Esophagus squamous epithelium (tissue), 4 donors: ENCODE results near the gene BCAR3.

Experiments
- POLR2A ChIP-seq, 4 donors: fragments of 450-650 bp; IDR thresholded peaks; one replicate each; pipeline ENCODE4 v1.6.1; 2017; ENCODE audit warnings: antibody characterized with exemption in 4 of 4, mild to moderate bottlenecking in 4 of 4, moderate library complexity in 3 of 4
- TF ChIP-seq, protein P1 (sequence below), 6 experiments: fragments of 450-650 bp in 4 of 6; fragments of 200-600 bp in 2 of 6; sonication (generic) in 2 of 6; IDR thresholded peaks; one replicate each; pipeline ENCODE4 v1.5.1; 2016 to 2019; ENCODE audit warnings: antibody characterized with exemption in 6 of 6, mild to moderate bottlenecking in 4 of 6, moderate library complexity in 4 of 6

DNA sequence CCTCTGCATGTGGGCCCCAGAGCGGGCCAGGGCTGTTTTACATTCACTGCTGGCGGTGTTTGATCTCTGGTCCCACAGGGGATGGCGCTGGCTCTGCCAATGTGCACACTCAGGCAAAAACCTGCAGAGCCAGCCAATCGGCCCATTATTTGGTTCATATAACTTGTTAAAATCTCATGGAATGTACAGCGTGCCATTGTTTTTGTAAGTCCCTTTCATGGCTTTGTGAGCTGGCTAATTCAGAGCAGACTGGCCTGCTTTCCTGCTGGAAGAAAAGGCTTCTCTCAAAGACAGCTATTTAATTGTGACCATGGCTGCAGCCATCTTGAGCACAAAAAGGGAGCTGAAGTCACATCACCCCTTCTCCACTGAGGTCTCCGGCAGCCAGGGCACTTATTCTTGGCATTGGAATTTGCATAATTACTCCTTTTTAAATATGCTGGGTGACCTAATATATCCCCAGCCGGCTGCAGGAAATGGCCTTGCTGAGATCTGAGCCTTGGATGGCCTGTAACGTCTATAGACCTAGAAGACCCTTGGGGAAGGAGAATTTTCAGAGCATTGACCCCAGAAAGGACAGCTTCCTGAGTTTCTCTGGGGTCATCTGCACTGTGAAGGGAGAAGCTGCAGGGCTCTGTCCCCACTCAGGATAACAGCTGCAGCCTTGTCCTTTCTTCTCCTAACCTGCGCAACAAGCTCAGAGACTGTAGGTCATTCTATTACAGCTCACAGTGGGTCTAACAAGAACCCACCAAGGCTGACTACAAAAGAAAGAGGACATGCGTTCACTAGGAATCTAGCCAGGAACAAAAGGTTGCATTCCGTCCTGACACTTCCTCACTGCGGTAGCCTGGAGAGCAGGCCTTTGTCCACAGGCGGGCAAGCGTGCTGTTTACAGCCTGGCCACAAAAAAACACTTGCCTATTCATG lies 45.8 kb downstream of the BCAR3 start:
- TF ChIP-seq, protein P1, sequence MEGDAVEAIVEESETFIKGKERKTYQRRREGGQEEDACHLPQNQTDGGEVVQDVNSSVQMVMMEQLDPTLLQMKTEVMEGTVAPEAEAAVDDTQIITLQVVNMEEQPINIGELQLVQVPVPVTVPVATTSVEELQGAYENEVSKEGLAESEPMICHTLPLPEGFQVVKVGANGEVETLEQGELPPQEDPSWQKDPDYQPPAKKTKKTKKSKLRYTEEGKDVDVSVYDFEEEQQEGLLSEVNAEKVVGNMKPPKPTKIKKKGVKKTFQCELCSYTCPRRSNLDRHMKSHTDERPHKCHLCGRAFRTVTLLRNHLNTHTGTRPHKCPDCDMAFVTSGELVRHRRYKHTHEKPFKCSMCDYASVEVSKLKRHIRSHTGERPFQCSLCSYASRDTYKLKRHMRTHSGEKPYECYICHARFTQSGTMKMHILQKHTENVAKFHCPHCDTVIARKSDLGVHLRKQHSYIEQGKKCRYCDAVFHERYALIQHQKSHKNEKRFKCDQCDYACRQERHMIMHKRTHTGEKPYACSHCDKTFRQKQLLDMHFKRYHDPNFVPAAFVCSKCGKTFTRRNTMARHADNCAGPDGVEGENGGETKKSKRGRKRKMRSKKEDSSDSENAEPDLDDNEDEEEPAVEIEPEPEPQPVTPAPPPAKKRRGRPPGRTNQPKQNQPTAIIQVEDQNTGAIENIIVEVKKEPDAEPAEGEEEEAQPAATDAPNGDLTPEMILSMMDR (IDR thresholded peaks at IDR 0.05), result no peak
- no peak for TF ChIP-seq POLR2A (IDR thresholded peaks at IDR 0.05)
